Measurements from ENCODE around the gene NEDD4L.
"Not testable (repeated sequence)": the region's sequence is repeated elsewhere in the genome, so short reads cannot be mapped to it uniquely, and the experiment has no call there.

The NEDD4L gene

GRCh38 chr18:58429442-58429841 is 385.4 kb downstream of the NEDD4L start:
- no peak overlapping the region for H3K4me3 ChIP-seq (ENCODE audit: low read depth, low read length)
- DNase-seq (ENCODE audit: low read depth, low spot score), result no peak
- CTCF ChIA-PET, result no interaction called here
- TF ChIP-seq, protein P1, sequence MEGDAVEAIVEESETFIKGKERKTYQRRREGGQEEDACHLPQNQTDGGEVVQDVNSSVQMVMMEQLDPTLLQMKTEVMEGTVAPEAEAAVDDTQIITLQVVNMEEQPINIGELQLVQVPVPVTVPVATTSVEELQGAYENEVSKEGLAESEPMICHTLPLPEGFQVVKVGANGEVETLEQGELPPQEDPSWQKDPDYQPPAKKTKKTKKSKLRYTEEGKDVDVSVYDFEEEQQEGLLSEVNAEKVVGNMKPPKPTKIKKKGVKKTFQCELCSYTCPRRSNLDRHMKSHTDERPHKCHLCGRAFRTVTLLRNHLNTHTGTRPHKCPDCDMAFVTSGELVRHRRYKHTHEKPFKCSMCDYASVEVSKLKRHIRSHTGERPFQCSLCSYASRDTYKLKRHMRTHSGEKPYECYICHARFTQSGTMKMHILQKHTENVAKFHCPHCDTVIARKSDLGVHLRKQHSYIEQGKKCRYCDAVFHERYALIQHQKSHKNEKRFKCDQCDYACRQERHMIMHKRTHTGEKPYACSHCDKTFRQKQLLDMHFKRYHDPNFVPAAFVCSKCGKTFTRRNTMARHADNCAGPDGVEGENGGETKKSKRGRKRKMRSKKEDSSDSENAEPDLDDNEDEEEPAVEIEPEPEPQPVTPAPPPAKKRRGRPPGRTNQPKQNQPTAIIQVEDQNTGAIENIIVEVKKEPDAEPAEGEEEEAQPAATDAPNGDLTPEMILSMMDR (IDR thresholded peaks at IDR 0.05; ENCODE audit: insufficient read depth, low read length, missing control alignments), result no peak
- POLR2A ChIA-PET, result no interaction called here

- CTCF ChIA-PET, result no interaction called here
- POLR2A ChIA-PET, result no interaction called here
- TF ChIP-seq, protein P1 (IDR thresholded peaks at IDR 0.05; ENCODE audit: insufficient read depth, low read length, missing control alignments), result no peak
- no peak for DNase-seq (ENCODE audit: low read depth, low spot score)
- H3K4me3 ChIP-seq (ENCODE audit: low read depth, low read length), result no peak overlapping the region
These were observed 387.2 kb downstream of the NEDD4L start for GRCh38 chr18:58431215-58431614.

- CTCF ChIA-PET, result interaction anchor here (0.9 kb wide), 1 partner anchor 14 kb away, joined by 3 read pairs; no protein-coding TSS in a partner anchor
These were observed 388.2 kb downstream of the NEDD4L start for GRCh38 chr18:58432050-58432727.

DNA sequence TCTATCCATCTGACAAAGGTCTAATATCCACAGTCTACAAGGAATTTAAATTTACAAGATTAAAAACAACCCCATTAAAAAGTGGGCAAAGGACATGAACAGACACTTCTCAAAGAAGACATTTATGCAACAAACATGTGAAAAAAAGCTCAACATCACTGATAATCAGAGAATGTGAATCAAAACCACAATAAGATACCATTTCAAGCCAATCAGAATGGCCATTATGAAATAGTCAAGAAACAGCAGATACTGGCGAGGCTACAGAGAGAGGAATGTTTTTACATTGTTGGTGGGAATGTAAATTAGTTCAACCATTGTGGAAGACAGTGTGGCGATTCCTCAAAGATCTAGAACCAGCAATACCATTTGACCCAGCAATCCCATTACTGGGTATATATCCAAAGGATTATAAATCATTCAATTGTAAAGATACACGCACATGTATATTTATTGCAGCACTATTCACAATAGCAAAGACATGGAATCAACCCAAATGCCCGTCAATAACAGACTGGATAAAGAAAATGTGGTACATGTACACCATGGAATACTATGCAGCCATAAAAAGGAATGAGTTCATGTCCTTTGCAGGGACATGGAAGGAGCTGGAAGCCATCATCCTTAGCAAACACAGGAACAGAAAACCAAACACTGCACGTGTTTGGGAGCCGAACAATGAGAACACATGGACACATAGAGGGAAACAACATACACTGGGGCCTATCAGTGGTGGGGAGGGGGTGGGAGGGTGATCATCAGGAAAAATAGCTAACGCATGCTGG is 391.4 kb downstream of the NEDD4L start:
- DNase-seq (ENCODE audit: low read depth, low spot score); CTCF ChIA-PET; H3K4me3 ChIP-seq (ENCODE audit: low read depth, low read length); POLR2A ChIA-PET: not testable (repeated sequence)

More at GRCh38 chr18:58432050-58432727, 388.2 kb downstream of the NEDD4L start:
- H3K4me3 ChIP-seq (ENCODE audit: low read depth, low read length), result no peak overlapping the region
- no peak for DNase-seq (ENCODE audit: low read depth, low spot score)
- TF ChIP-seq, protein P1 (IDR thresholded peaks at IDR 0.05; ENCODE audit: insufficient read depth, low read length, missing control alignments), result no peak
- POLR2A ChIA-PET, result no interaction called here

DNA sequence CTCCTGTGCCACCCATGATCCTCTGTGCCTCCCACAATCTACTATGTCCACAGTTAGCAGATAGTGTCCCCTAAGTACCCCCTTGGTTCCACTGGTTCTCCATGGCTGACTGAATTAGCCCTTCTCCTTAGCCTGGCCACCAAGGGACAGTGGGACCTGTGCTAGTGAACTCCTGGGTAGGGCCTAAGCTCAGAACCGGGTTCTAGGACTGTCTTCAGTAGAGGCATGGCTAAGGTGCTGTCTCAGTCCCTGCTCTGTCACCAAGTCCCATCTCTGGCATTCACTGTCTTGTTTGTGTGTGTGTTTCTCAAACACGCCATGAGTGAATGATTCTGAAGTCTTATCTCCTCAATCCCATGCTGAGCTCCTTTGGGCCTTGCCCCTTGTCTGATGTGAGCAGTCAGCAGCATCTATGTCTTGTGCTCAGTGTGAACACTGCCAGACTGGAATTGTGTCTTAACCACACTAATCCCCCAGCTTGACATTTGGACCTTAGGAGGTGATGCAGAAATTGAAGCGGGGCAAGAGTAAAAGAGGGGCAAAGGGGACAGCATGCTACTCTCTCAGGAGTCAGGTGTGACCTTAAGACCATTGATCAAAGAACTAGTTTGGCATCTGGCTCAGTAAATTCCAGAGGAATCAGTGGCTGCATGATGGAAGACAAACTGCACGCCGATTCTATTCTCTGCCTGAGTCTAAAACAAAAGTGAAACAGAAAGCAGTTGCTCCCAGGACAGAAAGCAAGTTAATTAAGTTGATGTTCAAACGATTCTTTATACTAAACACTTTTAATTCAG is 394.3 kb downstream of the NEDD4L start:
- TF ChIP-seq, protein P1 (IDR thresholded peaks at IDR 0.05; ENCODE audit: insufficient read depth, low read length, missing control alignments), result no peak
- DNase-seq (ENCODE audit: low read depth, low spot score), result no peak
- peak overlapping the region; percentile 39 for H3K4me3 ChIP-seq (ENCODE audit: low read depth, low read length)
- ChIA-PET POLR2A (no interaction called here), CTCF (interaction anchor here (1.1 kb wide), 1 partner anchor 57 kb away, joined by 3 read pairs; no protein-coding TSS in a partner anchor)

- TF ChIP-seq, protein P1 (IDR thresholded peaks at IDR 0.05; ENCODE audit: insufficient read depth, low read length, missing control alignments), result no peak
- CTCF ChIA-PET, result interaction anchor here (1.1 kb wide), 1 partner anchor 57 kb away, joined by 3 read pairs; no protein-coding TSS in a partner anchor
- peak overlapping the region; percentile 18 for H3K4me3 ChIP-seq (ENCODE audit: low read depth, low read length)
- POLR2A ChIA-PET, result no interaction called here
- DNase-seq (ENCODE audit: low read depth, low spot score), result no peak
These were observed 394.9 kb downstream of the NEDD4L start for GRCh38 chr18:58438958-58439300.

Data from AG04449 (cell line).